HG02759 (cell line): ENCODE results near the gene LRRTM3.
A peak's percentile ranks its signal among the peaks of the same experiment; 100 is the strongest.

Source experiments
- ATAC-seq: cut with Tn5 transposase; IDR thresholded peaks from one replicate; pipeline ENCODE4 v1.9.1; 2021; ENCODE audit warnings: mild to moderate bottlenecking, moderate library complexity; ENCODE audit not compliant: unreplicated experiment

The LRRTM3 gene

DNA sequence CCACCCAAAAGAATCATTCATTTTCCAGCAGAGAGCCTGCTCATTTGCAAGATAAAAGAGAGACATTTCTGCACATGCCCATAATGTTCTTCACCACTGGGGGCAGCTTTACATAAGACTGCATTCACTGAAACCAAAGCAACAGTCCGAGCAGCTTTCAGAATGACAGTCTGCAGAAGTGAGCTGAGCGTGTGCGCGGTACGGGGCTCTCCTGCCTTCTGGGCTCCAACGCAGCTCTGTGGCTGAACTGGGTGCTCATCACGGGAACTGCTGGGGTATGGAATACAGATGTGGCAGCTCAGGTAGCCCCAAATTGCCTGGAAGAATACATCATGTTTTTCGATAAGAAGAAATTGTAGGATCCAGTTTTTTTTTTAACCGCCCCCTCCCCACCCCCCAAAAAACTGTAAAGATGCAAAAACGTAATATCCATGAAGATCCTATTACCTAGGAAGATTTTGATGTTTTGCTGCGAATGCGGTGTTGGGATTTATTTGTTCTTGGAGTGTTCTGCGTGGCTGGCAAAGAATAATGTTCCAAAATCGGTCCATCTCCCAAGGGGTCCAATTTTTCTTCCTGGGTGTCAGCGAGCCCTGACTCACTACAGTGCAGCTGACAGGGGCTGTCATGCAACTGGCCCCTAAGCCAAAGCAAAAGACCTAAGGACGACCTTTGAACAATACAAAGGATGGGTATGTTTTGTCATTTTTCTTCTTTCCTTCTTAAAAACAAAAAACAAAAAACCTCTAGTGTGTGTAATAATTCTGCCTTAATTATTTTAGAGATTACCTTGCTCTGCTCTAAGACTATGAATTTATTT is at the start of gene LRRTM3:
TSS of gene LRRTM3 (plus strand) at position 141 of the 820 bp plus-strand sequence.
- ATAC-seq, result peak; percentile 100

DNA sequence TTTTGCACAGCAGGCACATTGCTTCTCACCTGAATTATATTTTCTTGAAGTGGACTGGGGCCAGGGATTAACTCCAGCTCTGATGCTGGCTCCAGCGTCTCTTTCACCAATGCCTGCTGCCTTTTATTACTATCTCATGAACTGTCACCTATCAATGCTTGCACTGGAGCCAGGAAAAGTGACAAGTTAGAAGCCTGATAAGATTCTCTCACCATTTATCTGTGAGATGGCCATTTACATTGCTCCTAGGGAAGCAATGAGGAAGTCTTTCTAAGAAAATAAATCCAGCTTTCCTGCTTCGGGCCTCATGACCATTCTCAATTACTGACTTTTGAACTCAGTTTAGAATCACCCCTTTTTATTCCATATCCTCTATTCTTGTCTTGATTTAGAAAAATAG is 48.5 kb upstream of the LRRTM3 start:
- ATAC-seq, result no peak

DNA sequence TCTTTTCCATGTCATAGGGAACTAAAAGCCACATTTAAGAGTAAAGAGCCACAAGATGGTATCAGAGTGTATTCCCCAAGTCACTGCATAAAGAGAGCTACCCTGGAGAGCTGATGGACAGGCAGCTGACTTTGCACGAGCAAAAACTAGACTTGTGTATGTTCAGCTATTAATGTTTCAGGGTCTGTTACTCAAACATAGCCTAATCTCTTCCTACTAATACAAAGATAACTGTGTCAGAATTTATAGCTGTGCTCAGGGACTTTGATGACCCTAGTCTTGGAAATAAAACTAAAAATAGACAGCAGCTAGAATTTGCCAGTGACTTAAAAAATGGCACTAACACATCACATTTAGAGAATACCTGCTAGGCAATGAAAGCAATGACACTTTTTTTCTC is 45.5 kb upstream of the LRRTM3 start:
- ATAC-seq, result no peak

DNA sequence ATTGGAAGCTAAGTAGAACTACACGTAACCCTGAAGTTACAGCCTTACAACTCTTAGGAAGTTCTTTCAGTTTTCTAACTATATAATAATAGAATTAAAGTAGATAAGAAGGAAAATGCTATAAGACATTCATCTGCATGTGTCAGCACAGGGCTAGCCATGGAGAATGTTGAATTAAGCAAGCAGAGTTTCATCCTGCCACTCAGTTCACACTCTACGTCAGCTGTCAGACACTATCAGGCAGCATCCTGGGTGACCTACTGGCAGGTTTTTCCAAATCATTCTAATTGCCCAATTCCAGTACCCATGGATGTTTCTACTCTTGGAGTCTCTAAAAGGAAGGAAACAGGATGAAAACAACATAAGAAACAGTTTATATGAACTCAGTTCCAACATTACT is 45.0 kb upstream of the LRRTM3 start:
- no peak for ATAC-seq

DNA sequence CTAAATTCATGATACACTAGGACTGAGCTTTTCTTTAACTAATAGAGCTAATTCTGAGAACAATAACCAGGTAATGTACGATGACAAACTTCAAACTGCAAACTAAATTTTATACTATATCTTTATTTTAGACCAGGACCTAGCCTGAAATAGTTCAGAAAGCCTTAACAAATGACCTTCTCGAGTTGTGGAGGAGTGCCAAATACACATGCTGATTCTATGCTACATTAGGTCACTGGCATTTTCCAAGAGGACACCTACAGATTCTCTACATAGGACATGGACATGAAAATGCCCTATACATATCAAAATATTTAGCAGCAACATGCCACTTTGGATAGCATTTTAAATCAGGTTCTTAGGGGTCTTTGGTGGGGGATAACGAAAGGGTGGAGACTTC is 44.0 kb upstream of the LRRTM3 start:
- no peak for ATAC-seq

DNA sequence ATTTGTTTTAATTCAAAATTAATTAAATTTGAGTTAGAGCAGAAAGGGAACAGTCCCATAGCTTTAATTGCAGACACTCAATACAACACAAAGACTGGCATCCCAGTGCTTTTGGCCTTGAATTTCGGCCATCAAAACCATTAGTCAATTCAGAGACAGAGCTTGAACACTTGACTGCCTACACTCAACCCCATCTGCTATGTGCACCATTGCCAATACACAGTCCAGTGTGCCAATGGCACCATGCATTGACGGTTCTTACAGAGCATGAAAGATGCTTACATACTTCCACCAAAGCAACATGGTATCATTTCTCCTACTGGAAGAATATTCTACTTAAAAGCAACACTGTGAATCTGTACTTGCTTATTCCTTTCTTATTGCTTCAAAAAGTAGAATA is 43.6 kb upstream of the LRRTM3 start:
- no peak for ATAC-seq

DNA sequence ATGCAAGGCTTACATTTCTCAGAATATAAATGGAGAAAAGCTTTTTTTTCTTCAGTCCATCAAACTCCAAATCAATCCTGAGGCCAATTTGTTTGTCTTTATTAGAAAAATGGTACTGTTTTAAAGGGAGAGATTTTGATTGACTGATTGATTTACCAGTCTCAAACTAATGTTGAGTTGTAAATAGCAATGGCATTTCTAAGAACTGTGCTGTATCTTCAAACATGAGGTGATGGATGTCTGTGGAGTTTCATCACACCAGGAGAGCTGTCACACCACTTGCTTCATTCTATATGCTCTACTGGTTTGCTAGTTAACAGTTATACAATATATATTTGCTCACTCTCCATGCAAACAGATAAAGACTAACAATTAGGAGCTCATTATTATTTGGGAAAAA is 39.0 kb upstream of the LRRTM3 start:
- no peak for ATAC-seq

DNA sequence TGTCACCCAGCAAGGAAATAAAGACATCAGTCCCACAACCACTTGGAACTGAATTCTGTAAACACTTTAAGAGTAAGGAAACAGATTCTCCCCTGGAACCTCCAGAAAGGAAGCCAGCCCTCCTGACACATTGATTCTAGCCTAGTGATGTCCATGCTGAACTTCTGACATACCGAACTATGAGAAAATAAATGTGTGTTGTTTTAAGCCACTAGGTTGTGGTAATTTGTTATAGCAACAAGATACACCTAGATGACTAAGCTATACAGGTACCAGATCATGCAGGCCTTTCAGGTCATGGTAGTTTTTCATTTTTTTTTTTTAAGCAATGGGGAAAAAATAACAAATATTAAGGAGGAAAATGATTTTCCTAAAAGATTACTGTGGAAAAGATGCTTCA is 37.6 kb upstream of the LRRTM3 start:
- ATAC-seq, result no peak

DNA sequence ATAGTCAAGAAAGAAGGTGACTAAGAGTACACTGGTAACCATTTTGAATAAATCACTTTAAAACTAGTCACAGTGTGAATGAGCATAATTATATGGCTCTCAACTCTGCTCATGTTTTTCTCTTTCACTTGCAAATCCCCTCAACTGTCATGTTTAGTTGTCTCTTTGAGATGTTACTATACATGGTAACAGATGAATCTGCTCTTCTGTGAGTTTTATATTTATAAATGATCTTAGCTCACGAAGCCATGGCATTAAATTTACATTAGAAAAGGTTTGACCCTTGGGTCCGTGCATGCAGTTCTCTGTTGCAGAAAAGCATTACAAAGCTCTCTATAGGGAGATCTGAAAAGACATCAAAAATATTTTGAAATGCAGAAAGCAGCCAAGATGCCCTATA is 33.0 kb upstream of the LRRTM3 start:
- ATAC-seq, result no peak

DNA sequence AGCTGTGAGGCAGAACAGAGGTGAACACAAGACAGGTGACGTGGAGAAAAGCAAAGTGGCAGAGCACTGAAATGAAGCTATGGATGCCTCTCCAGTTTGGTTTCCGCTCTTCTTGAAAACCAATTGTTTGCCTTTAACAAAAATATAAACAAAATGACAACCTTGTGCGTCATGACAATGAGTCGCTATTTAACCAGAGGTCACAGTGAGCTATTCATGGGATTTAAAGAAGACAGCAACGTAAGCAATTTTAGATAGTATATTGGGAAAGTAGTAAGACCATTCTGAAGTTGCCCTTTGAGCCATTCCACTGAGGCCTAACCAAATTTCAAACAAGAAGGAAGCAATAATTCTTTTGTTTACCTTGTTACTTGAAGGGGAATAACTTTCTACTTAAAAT is 15.2 kb upstream of the LRRTM3 start:
- ATAC-seq, result no peak

DNA sequence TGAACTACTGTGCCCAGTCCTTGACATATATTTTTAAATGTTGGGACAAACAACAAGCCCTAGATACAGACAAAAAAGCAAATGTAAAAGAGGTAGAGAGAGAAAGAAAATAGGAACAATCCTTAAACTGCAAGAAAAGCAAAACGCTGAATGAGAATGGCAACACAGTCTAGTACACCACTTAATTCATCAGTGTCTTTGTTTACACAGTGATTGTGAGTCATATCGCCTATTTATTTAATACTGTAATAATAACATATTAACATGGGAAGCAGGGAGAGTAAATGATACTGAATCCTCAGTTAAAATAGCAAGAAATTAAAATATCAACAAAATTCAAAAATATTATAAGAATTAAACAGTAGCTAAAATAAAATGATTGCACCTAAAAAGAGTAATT is 9.8 kb upstream of the LRRTM3 start:
- no peak for ATAC-seq

DNA sequence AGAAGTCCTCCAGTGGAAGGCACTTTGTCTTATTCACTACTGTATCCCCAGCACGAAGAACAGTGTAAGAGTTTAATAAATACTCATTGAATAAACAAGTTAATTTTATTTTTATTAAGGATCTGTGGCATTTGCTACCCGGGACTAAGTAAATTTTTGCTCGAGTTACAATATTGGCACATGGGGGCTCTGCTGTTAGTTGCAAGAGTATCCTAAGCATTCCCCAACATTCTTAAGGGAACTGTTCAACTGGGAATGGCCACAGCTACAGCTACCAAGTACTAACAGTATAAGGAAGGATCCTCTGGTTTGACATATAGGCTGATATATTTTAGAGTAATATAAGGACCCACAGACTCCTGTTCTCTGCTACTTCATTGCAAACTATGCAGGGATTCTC is 8.7 kb upstream of the LRRTM3 start:
- ATAC-seq, result no peak

DNA sequence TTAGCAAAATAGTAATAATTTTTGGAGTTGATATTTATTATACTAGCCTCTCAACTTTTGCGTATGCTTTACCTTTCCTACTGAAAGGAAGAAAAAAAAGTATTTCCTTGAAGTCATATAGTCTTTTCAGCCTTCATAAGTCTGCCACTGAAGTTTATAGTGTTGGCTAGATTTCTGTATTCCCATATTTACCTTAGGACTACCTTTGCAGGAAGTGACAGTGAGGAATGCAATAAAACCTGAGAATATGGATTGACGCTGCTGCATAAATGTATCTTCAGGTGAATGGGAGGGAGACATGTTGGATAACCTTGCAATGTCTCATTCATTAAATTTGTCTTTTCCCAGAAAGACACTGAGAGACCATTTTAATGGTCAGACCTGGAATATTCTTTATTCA is 6.6 kb upstream of the LRRTM3 start:
- no peak for ATAC-seq

DNA sequence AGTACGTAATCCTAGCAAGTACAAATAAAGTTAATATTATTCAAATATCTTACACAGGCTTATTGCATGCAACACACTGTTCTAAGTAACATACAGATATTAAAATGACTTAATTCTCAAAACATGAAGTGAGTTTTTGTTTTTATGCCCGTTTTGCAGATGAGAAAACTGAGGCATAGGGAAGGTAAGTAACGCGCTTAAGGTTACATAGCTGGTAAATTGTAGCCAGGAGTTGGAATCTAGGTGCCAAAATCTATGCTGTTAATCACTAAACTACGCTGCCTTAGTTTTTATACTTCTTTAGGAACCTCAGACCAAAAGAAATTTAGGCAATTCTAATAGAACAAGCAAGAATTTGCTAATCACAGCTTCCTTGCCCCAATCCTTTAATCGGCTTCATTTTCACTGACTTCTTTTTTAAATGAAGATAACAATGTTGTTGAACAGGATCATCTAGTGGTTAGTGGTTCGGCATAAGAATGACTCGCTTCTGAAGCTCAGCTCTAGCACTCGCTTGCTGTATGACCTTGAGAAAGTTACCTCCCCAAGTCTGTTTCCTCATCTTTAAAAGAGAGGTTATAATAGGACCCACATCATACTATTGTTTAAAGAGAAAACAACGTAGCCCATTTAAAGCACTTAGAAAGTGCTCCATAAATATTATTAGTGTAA is 1.0 kb upstream of the LRRTM3 start:
- no peak for ATAC-seq

DNA sequence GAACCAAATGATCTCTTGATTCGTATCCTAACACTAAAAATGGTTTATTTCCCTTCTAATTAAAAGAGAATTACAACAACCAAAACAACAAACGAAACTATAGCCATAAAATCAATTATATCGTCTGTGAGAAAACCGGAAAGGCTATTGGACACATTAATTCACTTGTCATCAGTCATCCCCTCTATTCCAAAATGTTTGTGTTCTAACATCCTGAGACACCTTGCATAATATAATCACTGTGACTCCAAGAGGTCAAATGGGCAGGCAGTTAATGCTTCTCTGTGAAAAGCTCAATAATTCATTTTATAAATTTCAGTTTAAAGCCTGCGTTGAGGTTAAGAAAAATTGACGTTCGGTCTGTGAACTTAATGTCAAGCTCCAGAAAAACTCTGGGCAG is 463 bp upstream of the LRRTM3 start:
- no peak for ATAC-seq

DNA sequence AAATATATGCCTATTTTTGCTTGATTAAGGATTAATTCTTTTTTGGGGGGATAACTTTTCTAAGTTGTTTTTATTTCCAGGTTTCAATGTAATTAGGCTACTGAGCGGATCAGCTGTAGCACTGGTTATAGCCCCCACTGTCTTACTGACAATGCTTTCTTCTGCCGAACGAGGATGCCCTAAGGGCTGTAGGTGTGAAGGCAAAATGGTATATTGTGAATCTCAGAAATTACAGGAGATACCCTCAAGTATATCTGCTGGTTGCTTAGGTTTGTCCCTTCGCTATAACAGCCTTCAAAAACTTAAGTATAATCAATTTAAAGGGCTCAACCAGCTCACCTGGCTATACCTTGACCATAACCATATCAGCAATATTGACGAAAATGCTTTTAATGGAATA is 1.0 kb downstream of the LRRTM3 start:
- ATAC-seq, result no peak

DNA sequence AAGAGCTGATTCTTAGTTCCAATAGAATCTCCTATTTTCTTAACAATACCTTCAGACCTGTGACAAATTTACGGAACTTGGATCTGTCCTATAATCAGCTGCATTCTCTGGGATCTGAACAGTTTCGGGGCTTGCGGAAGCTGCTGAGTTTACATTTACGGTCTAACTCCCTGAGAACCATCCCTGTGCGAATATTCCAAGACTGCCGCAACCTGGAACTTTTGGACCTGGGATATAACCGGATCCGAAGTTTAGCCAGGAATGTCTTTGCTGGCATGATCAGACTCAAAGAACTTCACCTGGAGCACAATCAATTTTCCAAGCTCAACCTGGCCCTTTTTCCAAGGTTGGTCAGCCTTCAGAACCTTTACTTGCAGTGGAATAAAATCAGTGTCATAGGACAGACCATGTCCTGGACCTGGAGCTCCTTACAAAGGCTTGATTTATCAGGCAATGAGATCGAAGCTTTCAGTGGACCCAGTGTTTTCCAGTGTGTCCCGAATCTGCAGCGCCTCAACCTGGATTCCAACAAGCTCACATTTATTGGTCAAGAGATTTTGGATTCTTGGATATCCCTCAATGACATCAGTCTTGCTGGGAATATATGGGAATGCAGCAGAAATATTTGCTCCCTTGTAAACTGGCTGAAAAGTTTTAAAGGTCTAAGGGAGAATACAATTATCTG is 1.6 kb downstream of the LRRTM3 start:
- ATAC-seq, result no peak

DNA sequence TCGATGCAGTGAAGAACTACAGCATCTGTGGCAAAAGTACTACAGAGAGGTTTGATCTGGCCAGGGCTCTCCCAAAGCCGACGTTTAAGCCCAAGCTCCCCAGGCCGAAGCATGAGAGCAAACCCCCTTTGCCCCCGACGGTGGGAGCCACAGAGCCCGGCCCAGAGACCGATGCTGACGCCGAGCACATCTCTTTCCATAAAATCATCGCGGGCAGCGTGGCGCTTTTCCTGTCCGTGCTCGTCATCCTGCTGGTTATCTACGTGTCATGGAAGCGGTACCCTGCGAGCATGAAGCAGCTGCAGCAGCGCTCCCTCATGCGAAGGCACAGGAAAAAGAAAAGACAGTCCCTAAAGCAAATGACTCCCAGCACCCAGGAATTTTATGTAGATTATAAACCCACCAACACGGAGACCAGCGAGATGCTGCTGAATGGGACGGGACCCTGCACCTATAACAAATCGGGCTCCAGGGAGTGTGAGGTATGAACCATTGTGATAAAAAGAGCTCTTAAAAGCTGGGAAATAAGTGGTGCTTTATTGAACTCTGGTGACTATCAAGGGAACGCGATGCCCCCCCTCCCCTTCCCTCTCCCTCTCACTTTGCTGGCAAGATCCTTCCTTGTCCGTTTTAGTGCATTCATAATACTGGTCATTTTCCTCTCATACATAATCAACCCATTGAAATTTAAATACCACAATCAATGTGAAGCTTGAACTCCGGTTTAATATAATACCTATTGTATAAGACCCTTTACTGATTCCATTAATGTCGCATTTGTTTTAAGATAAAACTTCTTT is 2.3 kb downstream of the LRRTM3 start:
- no peak for ATAC-seq

DNA sequence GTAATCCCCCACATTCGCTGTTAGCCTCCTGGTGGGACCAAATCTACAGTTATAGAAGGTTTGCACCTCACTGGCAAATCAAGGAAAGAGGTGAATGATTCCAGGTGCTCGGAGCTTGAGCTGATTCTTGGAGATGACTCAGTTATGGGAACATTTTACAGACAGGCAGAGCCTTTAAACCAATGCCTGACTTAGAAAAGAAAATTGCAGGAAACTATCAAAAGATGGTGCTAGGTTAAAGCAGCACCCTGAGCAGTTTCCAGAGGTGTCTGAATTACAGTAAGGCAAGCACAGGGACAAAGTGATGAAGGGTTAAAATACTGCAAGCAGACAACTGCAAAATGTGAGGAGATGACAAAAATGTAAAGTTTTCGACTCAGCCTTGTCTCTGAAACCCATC is 2.9 kb downstream of the LRRTM3 start:
- ATAC-seq, result no peak

DNA sequence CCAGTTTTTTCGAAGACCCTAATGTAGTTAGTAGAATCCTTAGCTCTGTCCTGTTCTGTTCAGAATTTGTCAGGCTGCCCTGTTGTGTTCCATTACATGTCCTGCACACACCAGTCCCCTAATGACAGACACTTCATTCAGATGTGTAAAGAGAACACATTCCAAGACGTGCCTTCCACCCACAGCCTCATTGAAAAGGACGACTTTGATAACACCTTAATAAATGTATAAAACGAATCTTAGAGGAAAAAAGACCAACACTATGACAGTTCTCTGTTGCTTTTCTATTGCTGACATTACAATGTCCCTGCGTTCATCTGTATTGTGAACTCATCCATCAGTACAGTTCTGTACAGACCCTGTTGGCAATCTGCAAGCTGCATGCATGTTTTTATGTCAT is 3.5 kb downstream of the LRRTM3 start:
- ATAC-seq, result no peak

DNA sequence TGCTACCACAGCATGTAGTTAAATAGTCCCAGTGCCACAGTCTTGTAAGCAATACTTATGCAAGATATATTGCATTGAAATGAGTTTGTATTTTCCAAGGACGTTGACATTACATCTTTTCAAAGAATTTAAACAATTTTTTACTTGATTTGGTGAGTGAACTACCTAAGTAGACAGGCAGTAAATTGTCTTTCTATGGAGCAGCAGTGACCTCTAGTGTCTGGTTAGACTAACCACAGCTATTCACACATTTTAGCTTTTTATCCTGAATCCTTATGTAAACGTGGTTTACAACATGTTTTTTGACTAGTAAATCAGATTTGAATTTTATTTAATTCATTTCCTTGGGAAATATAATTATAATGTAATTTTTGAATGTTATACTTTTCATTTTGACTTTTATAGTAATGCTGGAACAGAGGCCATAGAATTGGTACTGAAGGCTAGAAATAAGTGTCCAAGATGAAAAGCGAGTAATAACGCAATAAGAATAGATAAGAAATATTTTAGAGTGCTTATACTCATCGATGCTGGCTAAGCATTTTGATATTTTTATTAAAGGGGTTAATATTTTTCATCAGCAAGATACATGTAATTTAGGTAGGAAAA is 5.6 kb downstream of the LRRTM3 start:
- ATAC-seq, result peak; percentile 79
